Measurements from ENCODE around the gene SPECC1. TPM values are rescaled to one million over a fixed set of nuclear protein-coding genes. Genes with fewer than 3 reads are reported as not detected.
A peak's percentile ranks its signal among the peaks of the same experiment; 100 is the strongest.
"Not testable (repeated sequence)": the region's sequence is repeated elsewhere in the genome, so short reads cannot be mapped to it uniquely, and the experiment has no call there.

The SPECC1 gene, protein sequence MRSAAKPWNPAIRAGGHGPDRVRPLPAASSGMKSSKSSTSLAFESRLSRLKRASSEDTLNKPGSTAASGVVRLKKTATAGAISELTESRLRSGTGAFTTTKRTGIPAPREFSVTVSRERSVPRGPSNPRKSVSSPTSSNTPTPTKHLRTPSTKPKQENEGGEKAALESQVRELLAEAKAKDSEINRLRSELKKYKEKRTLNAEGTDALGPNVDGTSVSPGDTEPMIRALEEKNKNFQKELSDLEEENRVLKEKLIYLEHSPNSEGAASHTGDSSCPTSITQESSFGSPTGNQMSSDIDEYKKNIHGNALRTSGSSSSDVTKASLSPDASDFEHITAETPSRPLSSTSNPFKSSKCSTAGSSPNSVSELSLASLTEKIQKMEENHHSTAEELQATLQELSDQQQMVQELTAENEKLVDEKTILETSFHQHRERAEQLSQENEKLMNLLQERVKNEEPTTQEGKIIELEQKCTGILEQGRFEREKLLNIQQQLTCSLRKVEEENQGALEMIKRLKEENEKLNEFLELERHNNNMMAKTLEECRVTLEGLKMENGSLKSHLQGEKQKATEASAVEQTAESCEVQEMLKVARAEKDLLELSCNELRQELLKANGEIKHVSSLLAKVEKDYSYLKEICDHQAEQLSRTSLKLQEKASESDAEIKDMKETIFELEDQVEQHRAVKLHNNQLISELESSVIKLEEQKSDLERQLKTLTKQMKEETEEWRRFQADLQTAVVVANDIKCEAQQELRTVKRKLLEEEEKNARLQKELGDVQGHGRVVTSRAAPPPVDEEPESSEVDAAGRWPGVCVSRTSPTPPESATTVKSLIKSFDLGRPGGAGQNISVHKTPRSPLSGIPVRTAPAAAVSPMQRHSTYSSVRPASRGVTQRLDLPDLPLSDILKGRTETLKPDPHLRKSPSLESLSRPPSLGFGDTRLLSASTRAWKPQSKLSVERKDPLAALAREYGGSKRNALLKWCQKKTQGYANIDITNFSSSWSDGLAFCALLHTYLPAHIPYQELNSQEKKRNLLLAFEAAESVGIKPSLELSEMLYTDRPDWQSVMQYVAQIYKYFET
- total RNA-seq (2014; rRNA removed; shearing (Covaris generic)) (1.3 and 4.2 TPM in 2 replicates), polyA plus RNA-seq (2016; fragmentation: Nextera tagmentation; extraction: Ambion mirVana) (1.5 and 1.9 TPM in 2 replicates)

DNA sequence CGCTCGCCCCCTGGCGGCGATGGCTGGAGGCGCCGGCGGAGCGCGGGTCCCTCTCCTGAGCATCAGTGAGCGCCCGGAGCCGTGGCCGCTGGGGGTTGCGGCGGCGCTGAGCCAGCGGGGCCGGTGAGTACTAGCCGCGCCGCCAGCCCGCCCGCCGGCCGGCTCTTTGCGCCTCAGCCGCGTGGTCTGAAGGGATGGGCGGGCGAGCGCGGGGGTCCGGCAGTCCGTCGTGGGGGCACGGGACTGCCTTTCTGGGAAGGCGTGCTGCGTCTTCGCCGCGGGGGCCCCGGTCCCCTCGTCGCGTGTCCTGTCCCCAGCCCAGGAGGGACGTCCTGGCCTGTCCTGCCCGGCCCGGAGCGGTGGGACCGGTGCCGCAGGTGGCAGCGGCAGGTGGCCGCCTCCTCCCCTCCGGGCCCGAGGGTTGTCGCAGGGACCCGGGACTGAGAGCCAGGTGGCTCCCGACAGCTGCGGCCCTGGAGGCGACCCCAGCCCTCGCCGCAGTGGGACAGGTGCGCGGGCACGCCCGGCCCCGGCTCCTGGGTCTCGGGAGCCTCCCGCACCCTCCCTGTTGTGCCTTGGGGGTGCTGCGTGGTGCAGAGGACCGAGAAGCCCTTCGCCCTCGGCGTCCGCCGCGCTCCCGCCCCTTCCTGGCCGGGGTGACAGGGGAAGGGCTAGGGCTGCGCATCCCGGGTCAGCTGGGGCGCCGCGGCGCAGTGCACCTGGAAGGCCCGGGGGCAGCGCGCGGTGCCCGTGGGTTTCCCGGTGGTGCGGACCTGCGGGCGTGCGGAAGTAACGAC, at the start of gene SPECC1:
SPECC1 (plus strand) TSS at position 58 of the 797 bp plus-strand sequence. CDS start 87,293 bp downstream, outside the sequence.
- no peaks in the 10 kb centered on the region for H3K9me3 ChIP-seq (ENCODE audit: low read depth)
- H3K36me3 ChIP-seq (ENCODE audit: low read depth), result no peaks in the 10 kb centered on the region
- H3K79me2 ChIP-seq (ENCODE audit: insufficient read depth), result no peaks in the 10 kb centered on the region
- H3K27ac ChIP-seq, result no peak within 1 kb of the TSS
- TF ChIP-seq EZH2phosphoT487 (IDR thresholded peaks at IDR 0.05; ENCODE audit: insufficient read depth, low read depth) (no peak), EZH2 (IDR thresholded peaks at IDR 0.05; ENCODE audit: insufficient read depth, poor library complexity, severe bottlenecking) (no peak)
- 0 to 1% methylated on average over 61 to 69 of the region's 96 CpGs for WGBS, 2 experiments (ENCODE audit: low coverage in 1 of 2, low lambda C conversion rate in 2 of 2, missing lambda C conversion rate in 2 of 2)
- H3K27me3 ChIP-seq (replicated peaks; ENCODE audit: insufficient read depth), result peaks cover 63% of the 10 kb centered on the region
- no peaks in the 10 kb centered on the region for H3K4me1 ChIP-seq (ENCODE audit: insufficient read depth)
- peak within 1 kb of the TSS; percentile 95 for H2AFZ ChIP-seq
- no peaks in the 10 kb centered on the region for H4K20me1 ChIP-seq (ENCODE audit: insufficient read depth)
- DNase-seq, result no peak
- no peaks in the 10 kb centered on the region for H3K9me2 ChIP-seq (ENCODE audit: insufficient read depth)
- peaks cover 6% of the 10 kb centered on the region; the same call in 1 of the 2 replicates for H3F3A ChIP-seq (ENCODE audit: insufficient read depth)
- in situ Hi-C loops (cut with MboI), result no loop called here
- no peak within 1 kb of the TSS for H3K9ac ChIP-seq
- peak within 1 kb of the TSS; percentile 79 for H3K4me3 ChIP-seq
- peak within 1 kb of the TSS; percentile 77 for H3K4me2 ChIP-seq (ENCODE audit: unreplicated experiment)

DNA sequence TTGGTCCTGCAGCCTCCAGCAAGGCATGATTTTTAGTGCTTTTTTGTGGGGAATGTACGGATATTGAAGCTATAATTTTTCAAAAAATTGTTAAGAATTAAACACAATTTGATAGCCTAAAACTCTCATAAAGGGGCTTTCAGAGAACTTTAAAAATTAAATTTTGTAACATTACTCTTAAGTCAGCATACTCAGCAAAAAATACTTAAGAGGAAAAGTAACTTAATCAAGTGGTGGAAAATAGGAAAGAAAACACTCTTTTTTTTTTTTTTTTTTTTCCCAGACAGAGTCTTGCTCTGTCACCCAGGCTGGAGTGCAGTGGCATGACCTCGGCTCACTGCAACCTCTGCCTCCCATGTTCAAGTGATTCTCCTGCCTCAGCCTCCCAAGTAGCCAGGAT, 46.2 kb upstream of the SPECC1 start:
- DNase-seq; H3K9me2 ChIP-seq (ENCODE audit: insufficient read depth); H3K4me3 ChIP-seq; in situ Hi-C loops (cut with MboI); H2AFZ ChIP-seq; H3K9me3 ChIP-seq (ENCODE audit: low read depth); H3K27ac ChIP-seq; H3K27me3 ChIP-seq (replicated peaks; ENCODE audit: insufficient read depth); H4K20me1 ChIP-seq (ENCODE audit: insufficient read depth); H3K4me2 ChIP-seq (ENCODE audit: unreplicated experiment); H3K9ac ChIP-seq: not testable (repeated sequence)
- Histone ChIP-seq H3K4me1 (ENCODE audit: insufficient read depth) (peaks cover 16% of the 10 kb centered on the region), H3K36me3 (ENCODE audit: low read depth) (peaks cover 33% of the 10 kb centered on the region), H3K79me2 (ENCODE audit: insufficient read depth) (peaks cover 79% of the 10 kb centered on the region), H3F3A (ENCODE audit: insufficient read depth) (peaks cover 32% of the 10 kb centered on the region)
- 69 to 72% methylated on average over 2 of the region's 2 CpGs for WGBS, 2 experiments (ENCODE audit: low coverage in 1 of 2, low lambda C conversion rate in 2 of 2, missing lambda C conversion rate in 2 of 2)

DNA sequence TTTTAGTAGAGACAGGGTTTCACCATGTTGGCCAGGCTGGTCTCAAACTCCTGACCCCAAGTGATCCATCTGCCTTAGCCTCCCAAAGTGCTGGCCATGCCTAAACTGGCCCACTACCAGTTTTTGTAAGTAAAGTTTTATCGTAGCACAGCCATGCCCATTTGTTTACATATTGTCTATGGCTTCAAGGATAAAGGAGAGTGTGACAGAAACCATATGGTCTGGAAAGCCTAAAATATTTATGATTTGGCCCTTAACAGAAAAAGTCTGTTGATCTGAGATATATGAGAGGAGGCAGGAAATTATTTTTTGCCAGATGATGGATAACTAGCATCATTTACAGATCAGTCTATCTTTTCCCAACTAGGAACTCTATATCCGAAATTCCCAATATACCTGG, 36.0 kb upstream of the SPECC1 start:
- peaks cover 14% of the 10 kb centered on the region; the same call in 1 of the 2 replicates for H3K36me3 ChIP-seq (ENCODE audit: low read depth)
- no peak overlapping the region for H3K9ac ChIP-seq
- H2AFZ ChIP-seq, result no peak overlapping the region
- no peaks in the 10 kb centered on the region for H3F3A ChIP-seq (ENCODE audit: insufficient read depth)
- no peak for TF ChIP-seq EZH2phosphoT487 (IDR thresholded peaks at IDR 0.05; ENCODE audit: insufficient read depth, low read depth)
- no peak for TF ChIP-seq EZH2 (IDR thresholded peaks at IDR 0.05; ENCODE audit: insufficient read depth, poor library complexity, severe bottlenecking)
- no peak overlapping the region for H3K27ac ChIP-seq
- WGBS, 2 experiments (ENCODE audit: low coverage in 1 of 2, low lambda C conversion rate in 2 of 2, missing lambda C conversion rate in 2 of 2), result 54 to 66% methylated on average over 2 of the region's 2 CpGs
- H3K79me2 ChIP-seq (ENCODE audit: insufficient read depth), result peaks cover 99% of the 10 kb centered on the region
- H4K20me1 ChIP-seq (ENCODE audit: insufficient read depth), result no peaks in the 10 kb centered on the region; the same call in 1 of the 2 replicates
- no peak overlapping the region for H3K4me3 ChIP-seq
- H3K27me3 ChIP-seq (replicated peaks; ENCODE audit: insufficient read depth), result no peaks in the 10 kb centered on the region
- H3K4me1 ChIP-seq (ENCODE audit: insufficient read depth), result peaks cover 10% of the 10 kb centered on the region
- H3K9me3 ChIP-seq (ENCODE audit: low read depth), result no peaks in the 10 kb centered on the region
- H3K9me2 ChIP-seq (ENCODE audit: insufficient read depth), result no peaks in the 10 kb centered on the region
- DNase-seq, result no peak
- no peak overlapping the region for H3K4me2 ChIP-seq (ENCODE audit: unreplicated experiment)
- in situ Hi-C loops (cut with MboI), result no loop called here

Measured in GM23248 (cell line).